GM12878 (cell line): ENCODE data around the gene ENOX1. TPM values are rescaled to one million over a fixed set of nuclear protein-coding genes. Genes with fewer than 3 reads are reported as not detected.

Experiments
- ATAC-seq: fragments of 200-7000 bp; cut with Tn5 transposase; 3 replicates; pipeline ENCODE4 v1.9.1; 2020; ENCODE audit warnings: mild to moderate bottlenecking, moderate library complexity
- BruUV-seq: library from RNA; stranded (reverse); fragments of 400-500 nt; replicated peaks from 2 replicates; lab custom pipeline; 2021; lab: Mats Ljungman, UMichigan
- CTCF ChIA-PET: fragments of 300-600 bp; sonication (Branson Sonifier 250); formaldehyde crosslinking; extraction: SDS; loops from one replicate; lab custom pipeline; 2021; ENCODE audit warnings: inconsistent platforms; lab: Yijun Ruan, JAX
- POLR2A ChIA-PET: fragments of 350-600 bp; formaldehyde crosslinking; extraction: SDS; loops from one replicate; lab custom pipeline; 2021; ENCODE audit warnings: inconsistent platforms; lab: Charles Lee
- RAD21 ChIA-PET: fragments of 300-600 bp; sonication (Branson Sonifier 250); formaldehyde crosslinking; loops from one replicate; lab custom pipeline; 2023; ENCODE audit warnings: antibody characterized with exemption; ENCODE audit not compliant: unreplicated experiment; lab: Charles Lee
- SMC1A ChIA-PET: fragments of 300-600 bp; sonication (Branson Sonifier 250); formaldehyde crosslinking; loops from one replicate; lab custom pipeline; 2023; ENCODE audit not compliant: unreplicated experiment, uncharacterized antibody; lab: Charles Lee
- DNase-seq: peaks from one replicate; pipeline ENCODE4 v3.0.0-alpha.2; 2011; ENCODE audit warnings: low read depth, low spot score
- FAIRE-seq: peaks from 3 replicates; lab custom pipeline; 2011; peaks lifted over from hg19 to GRCh38; lab: Jason Lieb, UNC
- H2AFZ ChIP-seq: 2 replicates; pipeline ENCODE4 v1.6.0; 2011; ENCODE audit warnings: low read depth, low read length, control low read depth; ENCODE audit not compliant: control insufficient read depth
- H3K27ac ChIP-seq: 2 replicates; pipeline ENCODE4 v1.5.1; 2011; ENCODE audit warnings: control low read depth; ENCODE audit not compliant: control insufficient read depth, insufficient read depth
- H3K27me3 ChIP-seq, 2 experiments: replicated peaks in 1 of 2; 2 replicates each; pipeline versions ENCODE4 v1.6.0 to v1.6.1; 2011; ENCODE audit warnings: low read length in 1 of 2; ENCODE audit not compliant: control insufficient read depth in 2 of 2, insufficient read depth in 2 of 2
- H3K36me3 ChIP-seq, 2 experiments: 2 replicates each; pipeline ENCODE4 v1.5.1; 2011; ENCODE audit warnings: low read length in 1 of 2; ENCODE audit not compliant: control insufficient read depth in 2 of 2, insufficient read depth in 2 of 2
- H3K4me1 ChIP-seq: 2 replicates; pipeline ENCODE4 v1.6.1; 2011; ENCODE audit warnings: mild to moderate bottlenecking, low read length, moderate library complexity, mixed read lengths; ENCODE audit not compliant: control insufficient read depth, insufficient read depth
- H3K4me2 ChIP-seq: 2 replicates; pipeline ENCODE4 v1.6.0; 2011; ENCODE audit warnings: control low read depth; ENCODE audit not compliant: control insufficient read depth, insufficient read depth
- H3K4me3 ChIP-seq: fragments of 200-600 bp; sonication (generic); 2 replicates; pipeline ENCODE4 v1.5.1; 2016
- H3K79me2 ChIP-seq: 2 replicates; pipeline ENCODE4 v1.6.0; 2011; ENCODE audit warnings: low read length; ENCODE audit not compliant: control insufficient read depth, insufficient read depth
- H3K9ac ChIP-seq: 2 replicates; pipeline ENCODE4 v1.8.0; 2011; ENCODE audit warnings: low read length, control low read depth, mixed read lengths; ENCODE audit not compliant: control insufficient read depth, insufficient read depth
- H3K9me3 ChIP-seq: replicated peaks from 3 replicates; pipeline ENCODE4 v1.5.1; 2011; ENCODE audit warnings: mild to moderate bottlenecking, low read length; ENCODE audit not compliant: control insufficient read depth, insufficient read depth
- H4K20me1 ChIP-seq: 2 replicates; pipeline ENCODE4 v1.6.0; 2011; ENCODE audit not compliant: control insufficient read depth, insufficient read depth
- BCL11A ChIP-seq: IDR thresholded peaks from 2 replicates; pipeline ENCODE4 v1.6.1; 2011; ENCODE audit warnings: low read depth, low read length
- CHD2 ChIP-seq: IDR thresholded peaks from 2 replicates; pipeline ENCODE4 v1.6.1; 2011; ENCODE audit warnings: low read depth, low read length, improper control_type of control experiment, borderline replicate concordance
- E4F1 ChIP-seq: fragments of 450-650 bp; IDR thresholded peaks from 2 replicates; pipeline ENCODE4 v1.6.1; 2018; ENCODE audit warnings: borderline replicate concordance, mild to moderate bottlenecking; ENCODE audit not compliant: partially characterized antibody
- ESRRA ChIP-seq: IDR thresholded peaks from 2 replicates; pipeline ENCODE4 v1.6.1; 2012; ENCODE audit warnings: mild to moderate bottlenecking, low read length, improper control_type of control experiment
- HDAC6 ChIP-seq: fragments of 200-600 bp; sonication (generic); IDR thresholded peaks from one replicate; pipeline ENCODE4 v1.8.0; 2017; ENCODE audit warnings: antibody characterized with exemption; ENCODE audit not compliant: unreplicated experiment
- MEF2B ChIP-seq: fragments of 450-650 bp; IDR thresholded peaks from 2 replicates; pipeline ENCODE4 v1.6.1; 2018; ENCODE audit warnings: mild to moderate bottlenecking, moderate library complexity; ENCODE audit not compliant: partially characterized antibody, poor library complexity, severe bottlenecking
- MXI1 ChIP-seq: fragments of 150-350 bp; IDR thresholded peaks from 2 replicates; pipeline ENCODE4 v1.6.1; 2011; ENCODE audit warnings: low read depth, mild to moderate bottlenecking, inconsistent platforms, low read length, improper control_type of control experiment
- NFXL1 ChIP-seq: fragments of 450-650 bp; IDR thresholded peaks from 2 replicates; pipeline ENCODE4 v1.6.1; 2017; ENCODE audit warnings: antibody characterized with exemption, mild to moderate bottlenecking, borderline replicate concordance
- RFX5 ChIP-seq: IDR thresholded peaks from 2 replicates; pipeline ENCODE4 v1.6.1; 2011; ENCODE audit warnings: low read depth, low read length, improper control_type of control experiment
- SREBF2 ChIP-seq: IDR thresholded peaks from 2 replicates; pipeline ENCODE4 v1.6.1; 2012; ENCODE audit warnings: mild to moderate bottlenecking, low read length
- SUPT20H ChIP-seq: IDR thresholded peaks from 2 replicates; pipeline ENCODE4 v1.6.1; 2011; ENCODE audit warnings: low read depth, mild to moderate bottlenecking, low read length, moderate library complexity, borderline replicate concordance; ENCODE audit not compliant: control insufficient read depth
- TARDBP ChIP-seq: IDR thresholded peaks from 2 replicates; pipeline ENCODE4 v1.6.1; 2016; ENCODE audit warnings: borderline replicate concordance
- TBL1XR1 ChIP-seq: IDR thresholded peaks from 2 replicates; pipeline ENCODE4 v1.6.1; 2012; ENCODE audit warnings: low read depth, low read length, improper control_type of control experiment
- ZNF207 ChIP-seq: fragments of 450-650 bp; IDR thresholded peaks from 2 replicates; pipeline ENCODE4 v1.6.1; 2014; ENCODE audit warnings: antibody characterized with exemption, mild to moderate bottlenecking, borderline replicate concordance
- ZNF622 ChIP-seq: fragments of 450-650 bp; IDR thresholded peaks from 2 replicates; pipeline ENCODE4 v1.6.1; 2017; ENCODE audit warnings: mild to moderate bottlenecking, inconsistent platforms
- WGBS: methylation state at CpG from one replicate; pipeline ENCODE4 v1.1.6; 2016; ENCODE audit warnings: low lambda C conversion rate; ENCODE audit not compliant: insufficient replicate concordance, insufficient coverage; ENCODE audit errors: missing lambda C conversion rate; 5-methylcytosine and 5-hydroxymethylcytosine counted together
- in situ Hi-C: fragments of 300-500 bp; cut with MboI; formaldehyde crosslinking; loops from 9 replicates; pipeline ENCODE4 v1.14.3; 2018; ENCODE audit warnings: mixed read lengths
- intact Hi-C: fragments of 100-400 bp; cut with micrococcal nuclease; formaldehyde crosslinking; loops from one replicate; pipeline ENCODE4 v1.14.2; 2022; ENCODE audit not compliant: unreplicated experiment
- polyA plus RNA-seq, 11 experiments: library from polyadenylated mRNA; depleted of rRNA in 4 of 11; unstranded in 6 of 11; stranded (reverse) in 5 of 11; fragments of >200 nt; fragmentation: Nextera tagmentation in 4 of 11; fragmentation: Illumina TruSeq in 1 of 11; extraction: Ambion mirVana in 4 of 11; extraction: Trizol in 1 of 11; gene quantifications; 1 replicate in 1 of 11; 2 replicates in 10 of 11; pipeline versions ENCODE4 v1.2.1 to v1.2.3, GENCODE V29; 2011 to 2016; ENCODE audit warnings: inconsistent platforms in 2 of 11, missing spikeins in 2 of 11, low read depth in 1 of 11
- total RNA-seq, 4 experiments: library from RNA; depleted of rRNA in 3 of 4; stranded (reverse); fragments of >200 nt in 3 of 4; fragmentation: Illumina TruSeq in 1 of 4; extraction: Trizol in 1 of 4; gene quantifications; 2 replicates each; pipeline versions ENCODE4 v1.2.1 to v1.2.3, GENCODE V29; 2013 to 2021
- TF ChIP-seq, protein P1 (sequence below): IDR thresholded peaks from 2 replicates; pipeline ENCODE4 v1.6.1; 2012; ENCODE audit warnings: improper control_type of control experiment, low read depth, low read length; ENCODE audit not compliant: insufficient replicate concordance

The ENOX1 gene
- total and polyA plus RNA-seq, 10 of the 15 experiments (the other 5 are each of a cell fraction or from before 2014, with no cell fraction given) = 0.11 to 0.26 (median 0.15) TPM

DNA sequence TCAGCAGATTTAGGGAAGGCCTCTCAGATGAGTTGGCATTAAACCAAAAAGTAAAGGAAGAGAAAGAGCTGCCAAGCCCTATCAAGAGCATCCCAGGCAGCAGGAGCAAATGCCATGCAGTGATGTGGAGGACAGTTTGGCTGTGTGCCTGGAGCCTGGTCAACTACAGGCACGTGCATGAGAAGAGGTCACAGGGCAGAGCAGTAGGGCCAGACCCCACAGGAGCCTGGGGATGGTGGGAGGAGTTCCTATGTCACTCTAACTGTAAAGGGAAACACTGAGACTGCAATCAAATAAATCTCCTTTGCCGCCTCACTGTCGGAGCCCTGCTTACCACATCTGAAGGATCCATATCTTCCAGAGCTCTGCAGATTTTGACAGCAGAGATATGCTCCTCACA lies 240.5 kb downstream of the ENOX1 start (continued):
- TF ChIP-seq SUPT20H (no peak), ZNF207 (no peak), RFX5 (no peak), HDAC6 (no peak)
- TF ChIP-seq, all 136 proteins: peak for 0

GRCh38 chr13:43545317-43545874 lies 241.4 kb downstream of the ENOX1 start:
- in situ Hi-C loops = no loop called here
- Histone ChIP-seq H3K27me3 (no peaks in the 10 kb centered on the region), H3K9ac (no peak overlapping the region), H3K9me3 (no peaks in the 10 kb centered on the region), H3K4me3 (no peak overlapping the region), H4K20me1 (no peaks in the 10 kb centered on the region), H3K4me1 (peaks cover 7% of the 10 kb centered on the region; the same call in 1 of the 2 replicates), H3K79me2 (no peaks in the 10 kb centered on the region), H2AFZ (no peak overlapping the region), H3K36me3 (no peaks in the 10 kb centered on the region), H3K4me2 (no peak overlapping the region), H3K27ac (no peak overlapping the region)
- DNase-seq = no peak
- SMC1A ChIA-PET = no interaction called here
- FAIRE-seq = no peak
- 46% methylated on average over 4 of the region's 4 CpGs for WGBS
- ATAC-seq = no peak
- POLR2A ChIA-PET = no interaction called here
- CTCF ChIA-PET = no interaction called here
- intact Hi-C loops = no loop called here
- RAD21 ChIA-PET = no interaction called here
- BruUV-seq = no TSS peak
- no peak for TF ChIP-seq CHD2
- no peak for TF ChIP-seq SUPT20H
- TF ChIP-seq TBL1XR1 = no peak
- no peak for TF ChIP-seq SREBF2
- no peak for TF ChIP-seq TARDBP
- TF ChIP-seq NFXL1 = no peak
- TF ChIP-seq ZNF622 = no peak
- TF ChIP-seq, protein P1, sequence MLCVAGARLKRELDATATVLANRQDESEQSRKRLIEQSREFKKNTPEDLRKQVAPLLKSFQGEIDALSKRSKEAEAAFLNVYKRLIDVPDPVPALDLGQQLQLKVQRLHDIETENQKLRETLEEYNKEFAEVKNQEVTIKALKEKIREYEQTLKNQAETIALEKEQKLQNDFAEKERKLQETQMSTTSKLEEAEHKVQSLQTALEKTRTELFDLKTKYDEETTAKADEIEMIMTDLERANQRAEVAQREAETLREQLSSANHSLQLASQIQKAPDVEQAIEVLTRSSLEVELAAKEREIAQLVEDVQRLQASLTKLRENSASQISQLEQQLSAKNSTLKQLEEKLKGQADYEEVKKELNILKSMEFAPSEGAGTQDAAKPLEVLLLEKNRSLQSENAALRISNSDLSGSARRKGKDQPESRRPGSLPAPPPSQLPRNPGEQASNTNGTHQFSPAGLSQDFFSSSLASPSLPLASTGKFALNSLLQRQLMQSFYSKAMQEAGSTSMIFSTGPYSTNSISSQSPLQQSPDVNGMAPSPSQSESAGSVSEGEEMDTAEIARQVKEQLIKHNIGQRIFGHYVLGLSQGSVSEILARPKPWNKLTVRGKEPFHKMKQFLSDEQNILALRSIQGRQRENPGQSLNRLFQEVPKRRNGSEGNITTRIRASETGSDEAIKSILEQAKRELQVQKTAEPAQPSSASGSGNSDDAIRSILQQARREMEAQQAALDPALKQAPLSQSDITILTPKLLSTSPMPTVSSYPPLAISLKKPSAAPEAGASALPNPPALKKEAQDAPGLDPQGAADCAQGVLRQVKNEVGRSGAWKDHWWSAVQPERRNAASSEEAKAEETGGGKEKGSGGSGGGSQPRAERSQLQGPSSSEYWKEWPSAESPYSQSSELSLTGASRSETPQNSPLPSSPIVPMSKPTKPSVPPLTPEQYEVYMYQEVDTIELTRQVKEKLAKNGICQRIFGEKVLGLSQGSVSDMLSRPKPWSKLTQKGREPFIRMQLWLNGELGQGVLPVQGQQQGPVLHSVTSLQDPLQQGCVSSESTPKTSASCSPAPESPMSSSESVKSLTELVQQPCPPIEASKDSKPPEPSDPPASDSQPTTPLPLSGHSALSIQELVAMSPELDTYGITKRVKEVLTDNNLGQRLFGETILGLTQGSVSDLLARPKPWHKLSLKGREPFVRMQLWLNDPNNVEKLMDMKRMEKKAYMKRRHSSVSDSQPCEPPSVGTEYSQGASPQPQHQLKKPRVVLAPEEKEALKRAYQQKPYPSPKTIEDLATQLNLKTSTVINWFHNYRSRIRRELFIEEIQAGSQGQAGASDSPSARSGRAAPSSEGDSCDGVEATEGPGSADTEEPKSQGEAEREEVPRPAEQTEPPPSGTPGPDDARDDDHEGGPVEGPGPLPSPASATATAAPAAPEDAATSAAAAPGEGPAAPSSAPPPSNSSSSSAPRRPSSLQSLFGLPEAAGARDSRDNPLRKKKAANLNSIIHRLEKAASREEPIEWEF = no peak
- no peak for TF ChIP-seq MEF2B
- no peak for TF ChIP-seq ESRRA
- TF ChIP-seq BCL11A = no peak
- TF ChIP-seq E4F1 = no peak
- TF ChIP-seq MXI1 = no peak
